Kidney (tissue), 14 donors: ENCODE measurements around the gene GNG13. TPM values are rescaled to one million over a fixed set of nuclear protein-coding genes. Genes with fewer than 3 reads are reported as not detected.
A peak's percentile ranks its signal among the peaks of the same experiment; 100 is the strongest.

ENCODE experiments used
- DNase-seq, 5 donors: peaks; one replicate each; pipeline ENCODE4 v3.0.0-alpha.2; 2013 to 2020
- FAIRE-seq: peaks from 2 replicates; lab custom pipeline; 2012; peaks lifted over from hg19 to GRCh38; lab: Jason Lieb, UNC
- H3K27ac ChIP-seq, 2 donors: one replicate each; pipeline ENCODE4 v1.7.0; 2013; ENCODE audit warnings: low read depth in 2 of 2, low read length in 2 of 2, inconsistent platforms in 1 of 2
- H3K27me3 ChIP-seq: one replicate; pipeline ENCODE4 v1.7.1; 2013; ENCODE audit warnings: low read length, inconsistent platforms; ENCODE audit not compliant: control insufficient read depth, insufficient read depth
- H3K36me3 ChIP-seq, 3 donors: one replicate each; pipeline versions ENCODE4 v1.7.0 to v1.7.1; 2013; ENCODE audit warnings: low read length in 3 of 3, control low read depth in 1 of 3, inconsistent platforms in 1 of 3; ENCODE audit not compliant: insufficient read depth in 3 of 3, control insufficient read depth in 2 of 3
- H3K4me1 ChIP-seq, 3 donors: one replicate each; pipeline versions ENCODE4 v1.7.0 to v1.7.1; 2013; ENCODE audit warnings: low read length in 3 of 3, inconsistent platforms in 1 of 3, low read depth in 1 of 3; ENCODE audit not compliant: control insufficient read depth in 2 of 3, insufficient read depth in 2 of 3
- H3K4me3 ChIP-seq, 3 donors: one replicate each; pipeline versions ENCODE4 v1.7.0 to v1.8.1; 2013; ENCODE audit warnings: low read length in 3 of 3, control low read depth in 1 of 3, inconsistent platforms in 1 of 3
- H3K9ac ChIP-seq, 3 donors: one replicate each; pipeline versions ENCODE4 v1.7.0 to v1.7.1; 2013; ENCODE audit warnings: low read length in 3 of 3, control low read depth in 1 of 3, inconsistent platforms in 1 of 3
- H3K9me3 ChIP-seq, 3 donors: one replicate each; pipeline versions ENCODE4 v1.7.0 to v1.7.1; 2013; ENCODE audit warnings: low read length in 3 of 3, control low read depth in 1 of 3, inconsistent platforms in 1 of 3; ENCODE audit not compliant: control insufficient read depth in 2 of 3, insufficient read depth in 1 of 3
- intact Hi-C: fragments of 100-400 bp; cut with DNase I; formaldehyde crosslinking; loops from one replicate; pipeline ENCODE4 v1.11.1; 2022
- polyA plus RNA-seq: library from polyadenylated mRNA; stranded (reverse); fragments of 350-450 nt; fragmentation: Illumina TruSeq; extraction: RNeasy Lipid Tissue Mini Kit (QIAGEN cat#74804); gene quantifications from one replicate; pipeline ENCODE4 v1.2.3, GENCODE V29; 2014; ENCODE audit warnings: low read depth, low replicate concordance; ENCODE audit not compliant: insufficient read depth
- total RNA-seq: library from RNA; stranded (reverse); fragmentation: NEBNext Ultra II Directional; extraction: Animal tissue kit (Norgen Biotek cat#: 25700); gene quantifications from one replicate; pipeline ENCODE4 v1.2.1, GENCODE V29; 2021
- TF ChIP-seq, protein P1 (sequence below): IDR thresholded peaks from 3 replicates; pipeline ENCODE4 v1.5.1; 2012; ENCODE audit warnings: mild to moderate bottlenecking, moderate library complexity, borderline replicate concordance; ENCODE audit not compliant: insufficient read depth; ENCODE audit errors: extremely low read depth
- donor health status: control.
- donor health status: control.
- donor health status: control.
- donor health status: control.
- donor health status: control.
- donor health status: DM: yes; HTN: yes; CAD: no.
- donor health status: Normal renal cell carcinoma (clear cell type).

GNG13 gene
- total and polyA plus RNA-seq, 2 donors from 2014 or later: not detected

DNA sequence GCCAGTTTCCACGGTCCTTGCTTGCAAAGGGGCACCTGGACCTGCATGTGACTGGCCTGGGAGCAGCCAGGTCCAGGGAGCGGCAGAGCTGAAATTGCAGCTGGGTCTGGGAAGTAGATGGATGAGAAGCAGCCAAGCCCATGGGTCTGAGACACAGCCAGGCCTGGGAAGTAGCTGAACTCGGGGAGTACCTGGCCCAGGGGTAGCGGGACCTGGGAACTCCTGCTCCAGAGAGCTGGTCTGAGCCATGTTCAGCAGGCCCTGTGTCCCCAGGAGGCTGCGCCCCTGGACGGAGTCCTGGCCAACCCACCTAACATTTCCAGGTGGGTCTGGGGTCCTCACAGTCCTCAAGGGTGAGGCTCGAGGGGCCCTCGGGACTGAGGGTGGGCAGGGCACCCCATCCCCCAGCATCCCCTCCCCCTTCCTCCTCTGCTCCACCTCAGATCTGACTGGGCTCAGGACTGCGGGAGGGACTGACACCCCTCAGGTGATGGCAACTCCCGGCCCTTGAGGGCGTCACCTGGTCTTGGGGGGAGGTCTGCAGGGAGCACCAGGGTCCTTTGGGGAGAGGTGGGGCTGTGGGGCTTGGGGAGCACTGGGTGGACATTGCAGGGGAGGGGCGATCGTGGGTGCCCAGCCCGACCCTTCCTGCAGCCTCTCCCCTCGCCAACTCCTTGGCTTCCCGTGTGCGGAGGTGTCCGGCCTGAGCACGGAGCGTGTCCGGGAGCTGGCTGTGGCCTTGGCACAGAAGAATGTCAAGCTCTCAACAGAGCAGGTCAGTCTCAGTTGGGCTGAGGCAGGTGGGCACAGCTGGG is 37.0 kb downstream of the GNG13 start:
- TF ChIP-seq, protein P1, sequence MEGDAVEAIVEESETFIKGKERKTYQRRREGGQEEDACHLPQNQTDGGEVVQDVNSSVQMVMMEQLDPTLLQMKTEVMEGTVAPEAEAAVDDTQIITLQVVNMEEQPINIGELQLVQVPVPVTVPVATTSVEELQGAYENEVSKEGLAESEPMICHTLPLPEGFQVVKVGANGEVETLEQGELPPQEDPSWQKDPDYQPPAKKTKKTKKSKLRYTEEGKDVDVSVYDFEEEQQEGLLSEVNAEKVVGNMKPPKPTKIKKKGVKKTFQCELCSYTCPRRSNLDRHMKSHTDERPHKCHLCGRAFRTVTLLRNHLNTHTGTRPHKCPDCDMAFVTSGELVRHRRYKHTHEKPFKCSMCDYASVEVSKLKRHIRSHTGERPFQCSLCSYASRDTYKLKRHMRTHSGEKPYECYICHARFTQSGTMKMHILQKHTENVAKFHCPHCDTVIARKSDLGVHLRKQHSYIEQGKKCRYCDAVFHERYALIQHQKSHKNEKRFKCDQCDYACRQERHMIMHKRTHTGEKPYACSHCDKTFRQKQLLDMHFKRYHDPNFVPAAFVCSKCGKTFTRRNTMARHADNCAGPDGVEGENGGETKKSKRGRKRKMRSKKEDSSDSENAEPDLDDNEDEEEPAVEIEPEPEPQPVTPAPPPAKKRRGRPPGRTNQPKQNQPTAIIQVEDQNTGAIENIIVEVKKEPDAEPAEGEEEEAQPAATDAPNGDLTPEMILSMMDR: no peak
- H3K27ac ChIP-seq: no peak overlapping the region
- H3K9me3 ChIP-seq: no peaks in the 10 kb centered on the region
- intact Hi-C loops: no loop called here
- no peak overlapping the region for H3K4me3 ChIP-seq
- no peak overlapping the region for H3K9ac ChIP-seq
- no peaks in the 10 kb centered on the region for H3K27me3 ChIP-seq
- no peaks in the 10 kb centered on the region for H3K36me3 ChIP-seq
- DNase-seq: peak in 1 of 5 donors; percentile 51
- no peak for FAIRE-seq
- no peaks in the 10 kb centered on the region for H3K4me1 ChIP-seq

DNA sequence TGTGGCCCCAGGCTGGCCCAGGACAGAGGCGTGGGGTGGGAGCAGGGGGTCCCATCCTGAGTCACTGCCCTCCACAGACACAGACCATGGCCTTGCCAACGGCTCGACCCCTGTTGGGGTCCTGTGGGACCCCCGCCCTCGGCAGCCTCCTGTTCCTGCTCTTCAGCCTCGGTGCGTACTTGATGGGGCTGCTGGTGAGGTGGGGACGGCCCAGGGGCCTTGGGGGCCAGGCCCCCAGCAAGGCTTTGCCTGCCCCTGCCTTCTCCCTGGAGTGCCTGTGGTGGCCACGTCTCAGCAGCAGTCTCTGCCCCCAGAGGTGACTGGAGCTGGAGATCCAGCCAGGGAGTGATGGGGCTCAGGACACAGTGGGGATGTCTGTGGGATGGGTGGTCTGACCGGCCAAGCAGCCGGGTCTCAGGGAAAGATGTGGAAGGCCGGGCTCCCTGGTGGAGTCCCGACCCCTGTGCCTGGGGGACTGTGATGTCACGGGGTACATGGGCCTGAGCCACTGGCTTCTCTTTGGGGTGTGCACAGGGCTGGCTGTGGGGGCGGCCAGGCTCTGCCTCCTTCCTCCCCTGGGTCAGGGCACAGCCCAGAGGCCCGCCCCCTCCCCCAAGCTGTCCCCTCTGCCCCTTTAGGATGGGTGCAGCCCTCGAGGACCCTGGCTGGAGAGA is 37.8 kb downstream of the GNG13 start:
- FAIRE-seq (no peak), DNase-seq (peak in 2 of 5 donors; percentile 42 to 66)
- H3K27me3 ChIP-seq: no peaks in the 10 kb centered on the region
- no peaks in the 10 kb centered on the region for H3K36me3 ChIP-seq
- no peaks in the 10 kb centered on the region for H3K4me1 ChIP-seq
- TF ChIP-seq, protein P1: no peak
- no peak overlapping the region for H3K4me3 ChIP-seq
- no peak overlapping the region for H3K27ac ChIP-seq
- intact Hi-C loops: no loop called here
- H3K9ac ChIP-seq: no peak overlapping the region
- no peaks in the 10 kb centered on the region for H3K9me3 ChIP-seq

- TF ChIP-seq, protein P1: no peak
- intact Hi-C loops: no loop called here
- Histone ChIP-seq H3K9me3 (no peaks in the 10 kb centered on the region), H3K27ac (no peak overlapping the region), H3K4me3 (no peak overlapping the region), H3K36me3 (no peaks in the 10 kb centered on the region), H3K27me3 (no peaks in the 10 kb centered on the region), H3K4me1 (no peaks in the 10 kb centered on the region), H3K9ac (no peak overlapping the region)
- DNase-seq (peak in 2 of 5 donors; percentile 56 to 70), FAIRE-seq (no peak)
Observed at GRCh38 chr16:761625-762513, 38.7 kb downstream of the GNG13 start.
